HCT116 (cell line): ENCODE data around the gene SLC9C2. TPM values are rescaled to one million over a fixed set of nuclear protein-coding genes. Genes with fewer than 3 reads are reported as not detected.

Source experiments
- ATAC-seq: fragments of 200-7000 bp; cut with Tn5 transposase; 2 replicates; pipeline ENCODE4 v1.9.1; 2020; ENCODE audit warnings: mild to moderate bottlenecking, moderate library complexity
- BruUV-seq: library from RNA; stranded (reverse); fragments of 400-500 nt; replicated peaks from 2 replicates; lab custom pipeline; 2021; lab: Mats Ljungman, UMichigan
- CTCF ChIA-PET: fragments of 300-600 bp; sonication (Branson Sonifier 250); formaldehyde crosslinking; loops from one replicate; lab custom pipeline; 2021; ENCODE audit warnings: antibody characterized with exemption; lab: Charles Lee
- POLR2A ChIA-PET: fragments of 300-600, 350-600 bp; sonication (Branson Sonifier 250); formaldehyde crosslinking; loops from one replicate; lab custom pipeline; 2021; ENCODE audit warnings: antibody characterized with exemption; lab: Charles Lee
- RAD21 ChIA-PET, 2 experiments: fragments of 300-600 bp; sonication (Branson Sonifier 250); formaldehyde crosslinking; loops; one replicate each; lab custom pipeline; 2023; ENCODE audit warnings: low total read pairs in 2 of 2; ENCODE audit not compliant: uncharacterized antibody in 2 of 2, unreplicated experiment in 2 of 2, low non-redundant PET in 1 of 2; lab: Charles Lee
- DNase-seq: peaks from one replicate; pipeline ENCODE4 v3.0.0-alpha.2; 2010; ENCODE audit warnings: low read depth, low spot score
- H2AFZ ChIP-seq: fragments of 200-600 bp; shearing (Covaris generic), sonication (generic); 2 replicates; pipeline ENCODE4 v1.6.1; 2017; ENCODE audit warnings: low read depth, mixed run types, mixed read lengths, antibody characterized with exemption, low read length; ENCODE audit not compliant: poor library complexity, severe bottlenecking
- H3K27ac ChIP-seq: 2 replicates; pipeline ENCODE4 v1.5.1; 2012; ENCODE audit warnings: low read depth, low read length
- H3K27me3 ChIP-seq: fragments of 200-600 bp; sonication (generic); 2 replicates; pipeline ENCODE4 v1.6.1; 2016; ENCODE audit warnings: mixed run types, low read length, mixed read lengths; ENCODE audit not compliant: insufficient read depth
- H3K36me3 ChIP-seq, 2 experiments: fragments of 200-500 bp in 1 of 2; fragments of 200-600 bp in 1 of 2; sonication (Bioruptor generic) in 1 of 2; sonication (generic) in 1 of 2; 2 replicates each; pipeline versions ENCODE4 v1.5.1 to v1.6.1; 2014 to 2016; ENCODE audit warnings: low read length in 2 of 2, inconsistent platforms in 1 of 2, mixed read lengths in 1 of 2, mixed run types in 1 of 2; ENCODE audit not compliant: insufficient read depth in 2 of 2, control insufficient read depth in 1 of 2
- H3K4me1 ChIP-seq, 2 experiments: fragments of 200-600 bp in 1 of 2; sonication (generic) in 1 of 2; 2 replicates each; pipeline versions ENCODE4 v1.5.1 to v1.6.1; 2012 to 2017; ENCODE audit warnings: low read length in 2 of 2, inconsistent platforms in 1 of 2, mild to moderate bottlenecking in 1 of 2, mixed read lengths in 1 of 2, mixed run types in 1 of 2, moderate library complexity in 1 of 2; ENCODE audit not compliant: insufficient read depth in 2 of 2, control insufficient read depth in 1 of 2
- H3K4me2 ChIP-seq: fragments of 200-600 bp; sonication (generic); 2 replicates; pipeline ENCODE4 v1.6.1; 2017; ENCODE audit warnings: mixed run types, low read length, mixed read lengths
- H3K4me3 ChIP-seq, 2 experiments: fragments of 200-600 bp in 1 of 2; sonication (generic) in 1 of 2; replicated peaks in 1 of 2; 2 replicates each; pipeline ENCODE4 v1.5.1; 2011 to 2016; ENCODE audit warnings: low read length in 2 of 2, control low read depth in 1 of 2, low read depth in 1 of 2, mild to moderate bottlenecking in 1 of 2, mixed read lengths in 1 of 2, mixed run types in 1 of 2
- H3K79me2 ChIP-seq: fragments of 200-600 bp; sonication (generic); 2 replicates; pipeline ENCODE4 v1.6.1; 2017; ENCODE audit warnings: mild to moderate bottlenecking, mixed run types, low read length, moderate library complexity, mixed read lengths; ENCODE audit not compliant: insufficient read depth
- H3K9ac ChIP-seq: fragments of 200-600 bp; sonication (generic); 2 replicates; pipeline ENCODE4 v1.6.1; 2016; ENCODE audit warnings: low read length, mixed read lengths
- H3K9me2 ChIP-seq: fragments of 200-600 bp; sonication (generic), shearing (Covaris generic); 2 replicates; pipeline ENCODE4 v1.6.1; 2017; ENCODE audit warnings: mixed run types, mild to moderate bottlenecking, moderate library complexity; ENCODE audit not compliant: insufficient read depth
- H3K9me3 ChIP-seq, 2 experiments: fragments of 200-500 bp in 1 of 2; fragments of 200-600 bp in 1 of 2; sonication (Bioruptor generic) in 1 of 2; sonication (generic) in 1 of 2; 2 replicates each; pipeline ENCODE4 v1.6.1; 2014 to 2017; ENCODE audit warnings: low read length in 2 of 2, mixed read lengths in 2 of 2, inconsistent platforms in 1 of 2, low read depth in 1 of 2, mild to moderate bottlenecking in 1 of 2, mixed run types in 1 of 2, moderate library complexity in 1 of 2; ENCODE audit not compliant: control insufficient read depth in 1 of 2, insufficient read depth in 1 of 2
- H4K20me1 ChIP-seq: fragments of 200-600 bp; sonication (generic), shearing (Covaris generic); 2 replicates; pipeline ENCODE4 v1.6.1; 2017; ENCODE audit warnings: mixed run types, mild to moderate bottlenecking, moderate library complexity; ENCODE audit not compliant: insufficient read depth
- ATF3 ChIP-seq: IDR thresholded peaks from 2 replicates; pipeline ENCODE4 v1.6.1; 2012
- CEBPB ChIP-seq: IDR thresholded peaks from 2 replicates; pipeline ENCODE4 v1.6.1; 2012; ENCODE audit warnings: low read depth
- CTCF ChIP-seq, 3 experiments: fragments of 200-600 bp in 1 of 3; sonication (generic) in 1 of 3; IDR thresholded peaks in 2 of 3; conservative IDR thresholded peaks in 1 of 3; 2 replicates each; pipeline ENCODE4 v1.5.1; 2012 to 2017; ENCODE audit warnings: low read depth in 2 of 3, low read length in 2 of 3, antibody characterized with exemption in 1 of 3, borderline replicate concordance in 1 of 3, control low read depth in 1 of 3, mild to moderate bottlenecking in 1 of 3, mixed read lengths in 1 of 3, mixed run types in 1 of 3, moderate library complexity in 1 of 3; ENCODE audit not compliant: insufficient read depth in 1 of 3
- ELF1 ChIP-seq: IDR thresholded peaks from 2 replicates; pipeline ENCODE4 v1.6.1; 2012; ENCODE audit warnings: low read depth, borderline replicate concordance
- EZH2 ChIP-seq: fragments of 200-600 bp; sonication (generic); IDR thresholded peaks from 2 replicates; pipeline ENCODE4 v1.6.1; 2017; ENCODE audit warnings: antibody characterized with exemption, mixed run types
- EZH2phosphoT487 ChIP-seq: fragments of 200-600 bp; IDR thresholded peaks from 2 replicates; pipeline ENCODE4 v1.6.1; 2018; ENCODE audit warnings: antibody characterized with exemption, borderline replicate concordance
- FOSL1 ChIP-seq: IDR thresholded peaks from 2 replicates; pipeline ENCODE4 v1.6.1; 2012; ENCODE audit warnings: low read depth
- JUND ChIP-seq: IDR thresholded peaks from 2 replicates; pipeline ENCODE4 v1.6.1; 2012
- MAX ChIP-seq: IDR thresholded peaks from 2 replicates; pipeline ENCODE4 v1.6.1; 2012
- POLR2A ChIP-seq: IDR thresholded peaks from 2 replicates; pipeline ENCODE4 v1.7.0; 2011; ENCODE audit warnings: borderline replicate concordance; ENCODE audit not compliant: insufficient read depth, insufficient read length; ENCODE audit errors: extremely low read depth
- RAD21 ChIP-seq: IDR thresholded peaks from 2 replicates; pipeline ENCODE4 v1.6.1; 2012; ENCODE audit warnings: low read depth, mild to moderate bottlenecking
- SP1 ChIP-seq: IDR thresholded peaks from 2 replicates; pipeline ENCODE4 v1.6.1; 2012; ENCODE audit warnings: low read depth
- SRF ChIP-seq: IDR thresholded peaks from 2 replicates; pipeline ENCODE4 v1.6.1; 2012; ENCODE audit warnings: low read depth
- ZFX ChIP-seq: fragments of 450-650 bp; IDR thresholded peaks from 2 replicates; pipeline ENCODE4 v1.6.1; 2017
- ZNF274 ChIP-seq: fragments of 200-500 bp; sonication (Bioruptor generic); IDR thresholded peaks from 2 replicates; pipeline ENCODE4 v1.6.1; 2014; ENCODE audit warnings: mild to moderate bottlenecking, low read depth, low read length, inconsistent platforms
- intact Hi-C: fragments of 100-400 bp; cut with micrococcal nuclease; formaldehyde crosslinking; loops from 2 replicates; pipeline ENCODE4 v1.10.0; 2022
- total RNA-seq: library from RNA; stranded (reverse); gene quantifications from one replicate; pipeline ENCODE4 v1.2.1, GENCODE V29; 2021; ENCODE audit not compliant: unreplicated experiment

SLC9C2 gene
- total RNA-seq, 1 experiment from 2014 or later, result not detected

- TF ChIP-seq CTCF (IDR thresholded peaks at IDR 0.05 in 2 of 3, conservative IDR thresholded peaks at IDR 0.05 in 1 of 3; ENCODE audit: borderline replicate concordance in 1 of 3, insufficient read depth in 1 of 3, low read depth in 2 of 3, low read length in 2 of 3) (no peak), RAD21 (no peak), SRF (no peak)
Measured at GRCh38 chr1:173536223-173536622, 66.6 kb downstream of the SLC9C2 start (continued).

GRCh38 chr1:173532237-173532636, 70.6 kb downstream of the SLC9C2 start:
- Histone ChIP-seq H3K4me1 (no peaks in the 10 kb centered on the region), H3K4me3 (no peak overlapping the region), H4K20me1 (no peaks in the 10 kb centered on the region), H3K36me3 (no peaks in the 10 kb centered on the region), H3K27ac (no peak overlapping the region), H3K9ac (no peak overlapping the region), H3K79me2 (no peaks in the 10 kb centered on the region), H3K27me3 (no peaks in the 10 kb centered on the region), H3K9me3 (no peaks in the 10 kb centered on the region), H3K4me2 (no peak overlapping the region), H3K9me2 (peaks cover 6% of the 10 kb centered on the region; the same call in 1 of the 2 replicates), H2AFZ (no peak overlapping the region)
- ChIA-PET POLR2A (no interaction called here), CTCF (no interaction called here), RAD21 (no interaction called here)
- DNase-seq (no peak), ATAC-seq (no peak)
- BruUV-seq, result no TSS peak
- intact Hi-C loops, result no loop called here
- TF ChIP-seq ELF1 (no peak), EZH2 (no peak), MAX (no peak), ZNF274 (no peak), FOSL1 (no peak), CEBPB (no peak), ATF3 (no peak), EZH2phosphoT487 (no peak), JUND (no peak), POLR2A (no peak), SP1 (no peak), CTCF (IDR thresholded peaks at IDR 0.05 in 2 of 3, conservative IDR thresholded peaks at IDR 0.05 in 1 of 3; ENCODE audit: borderline replicate concordance in 1 of 3, insufficient read depth in 1 of 3, low read depth in 2 of 3, low read length in 2 of 3) (no peak), RAD21 (no peak), ZFX (no peak)
